KMS-11 (cell line): ENCODE measurements around the gene SERPINA3.

ENCODE experiments used
- H2AFZ ChIP-seq: fragments of 200-600 bp; sonication (generic); 2 replicates; pipeline ENCODE4 v1.6.1; 2016; ENCODE audit warnings: antibody characterized with exemption, mixed run types, low read depth
- H3K27ac ChIP-seq: fragments of 200-600 bp; sonication (generic); 2 replicates; pipeline ENCODE4 v1.6.1; 2016; ENCODE audit warnings: mild to moderate bottlenecking, mixed run types
- H3K27me3 ChIP-seq: fragments of 200-600 bp; sonication (generic); 2 replicates; pipeline ENCODE4 v1.6.1; 2017; ENCODE audit warnings: mild to moderate bottlenecking, low read depth, mixed run types, moderate library complexity; ENCODE audit not compliant: insufficient read depth
- H3K36me3 ChIP-seq: fragments of 200-600 bp; sonication (generic); 2 replicates; pipeline ENCODE4 v1.6.1; 2017; ENCODE audit warnings: mild to moderate bottlenecking, mixed run types; ENCODE audit not compliant: insufficient read depth
- H3K4me1 ChIP-seq: fragments of 200-600 bp; sonication (generic); 2 replicates; pipeline ENCODE4 v1.6.1; 2016; ENCODE audit warnings: mild to moderate bottlenecking, low read depth, mixed run types; ENCODE audit not compliant: poor library complexity, severe bottlenecking
- H3K4me2 ChIP-seq: fragments of 200-600 bp; sonication (generic); 2 replicates; pipeline ENCODE4 v1.7.0; 2016; ENCODE audit warnings: mild to moderate bottlenecking, mixed run types
- H3K4me3 ChIP-seq: fragments of 200-600 bp; sonication (generic); IDR thresholded peaks from 2 replicates; pipeline ENCODE4 v1.6.1; 2017; ENCODE audit warnings: low read depth, low read length, mixed read lengths; ENCODE audit not compliant: insufficient read depth
- H3K79me2 ChIP-seq: fragments of 200-600 bp; sonication (generic); 2 replicates; pipeline ENCODE4 v1.6.1; 2016; ENCODE audit warnings: low read depth, mixed run types; ENCODE audit not compliant: insufficient read depth
- H3K9ac ChIP-seq: fragments of 200-600 bp; sonication (generic); 2 replicates; pipeline ENCODE4 v1.6.1; 2016; ENCODE audit warnings: mild to moderate bottlenecking, mixed run types
- H4K20me1 ChIP-seq: fragments of 200-600 bp; sonication (generic); 2 replicates; pipeline ENCODE4 v1.6.1; 2016; ENCODE audit warnings: mild to moderate bottlenecking, mixed run types; ENCODE audit not compliant: insufficient read depth
- TF ChIP-seq, protein P1 (sequence below): fragments of 200-600 bp; sonication (generic); conservative IDR thresholded peaks from 2 replicates; pipeline ENCODE4 v1.6.1; 2017; ENCODE audit warnings: low read depth, mild to moderate bottlenecking, antibody characterized with exemption, low read length, moderate library complexity, mixed read lengths

SERPINA3 gene

DNA sequence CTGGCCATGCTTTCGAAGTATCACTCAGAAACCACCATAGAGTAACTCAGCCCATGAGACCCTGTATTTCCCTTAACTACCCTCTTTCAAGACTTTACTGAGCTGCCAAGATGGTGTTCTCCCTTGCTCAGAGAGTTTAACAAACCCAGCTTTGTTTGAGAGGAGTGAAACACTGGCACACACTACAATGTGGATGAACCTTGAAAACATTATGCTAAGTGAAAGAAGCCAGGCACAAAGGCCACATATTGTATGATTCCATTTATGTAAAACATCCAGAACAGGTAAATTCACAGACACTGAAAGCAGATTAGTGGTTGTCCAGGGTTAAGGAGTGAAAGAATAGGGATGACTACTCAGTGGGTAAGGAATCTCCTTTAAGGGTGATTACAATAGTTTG lies 18.9 kb downstream of the SERPINA3 start:
- H3K4me2 ChIP-seq = no peak overlapping the region
- no peak overlapping the region for H3K9ac ChIP-seq
- no peak overlapping the region for H2AFZ ChIP-seq
- H3K4me3 ChIP-seq = no peak overlapping the region
- H4K20me1 ChIP-seq = no peaks in the 10 kb centered on the region
- H3K27ac ChIP-seq = no peak overlapping the region
- no peaks in the 10 kb centered on the region for H3K27me3 ChIP-seq
- TF ChIP-seq, protein P1, sequence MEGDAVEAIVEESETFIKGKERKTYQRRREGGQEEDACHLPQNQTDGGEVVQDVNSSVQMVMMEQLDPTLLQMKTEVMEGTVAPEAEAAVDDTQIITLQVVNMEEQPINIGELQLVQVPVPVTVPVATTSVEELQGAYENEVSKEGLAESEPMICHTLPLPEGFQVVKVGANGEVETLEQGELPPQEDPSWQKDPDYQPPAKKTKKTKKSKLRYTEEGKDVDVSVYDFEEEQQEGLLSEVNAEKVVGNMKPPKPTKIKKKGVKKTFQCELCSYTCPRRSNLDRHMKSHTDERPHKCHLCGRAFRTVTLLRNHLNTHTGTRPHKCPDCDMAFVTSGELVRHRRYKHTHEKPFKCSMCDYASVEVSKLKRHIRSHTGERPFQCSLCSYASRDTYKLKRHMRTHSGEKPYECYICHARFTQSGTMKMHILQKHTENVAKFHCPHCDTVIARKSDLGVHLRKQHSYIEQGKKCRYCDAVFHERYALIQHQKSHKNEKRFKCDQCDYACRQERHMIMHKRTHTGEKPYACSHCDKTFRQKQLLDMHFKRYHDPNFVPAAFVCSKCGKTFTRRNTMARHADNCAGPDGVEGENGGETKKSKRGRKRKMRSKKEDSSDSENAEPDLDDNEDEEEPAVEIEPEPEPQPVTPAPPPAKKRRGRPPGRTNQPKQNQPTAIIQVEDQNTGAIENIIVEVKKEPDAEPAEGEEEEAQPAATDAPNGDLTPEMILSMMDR = no peak
- H3K79me2 ChIP-seq = no peaks in the 10 kb centered on the region
- H3K36me3 ChIP-seq = no peaks in the 10 kb centered on the region
- no peaks in the 10 kb centered on the region for H3K4me1 ChIP-seq

DNA sequence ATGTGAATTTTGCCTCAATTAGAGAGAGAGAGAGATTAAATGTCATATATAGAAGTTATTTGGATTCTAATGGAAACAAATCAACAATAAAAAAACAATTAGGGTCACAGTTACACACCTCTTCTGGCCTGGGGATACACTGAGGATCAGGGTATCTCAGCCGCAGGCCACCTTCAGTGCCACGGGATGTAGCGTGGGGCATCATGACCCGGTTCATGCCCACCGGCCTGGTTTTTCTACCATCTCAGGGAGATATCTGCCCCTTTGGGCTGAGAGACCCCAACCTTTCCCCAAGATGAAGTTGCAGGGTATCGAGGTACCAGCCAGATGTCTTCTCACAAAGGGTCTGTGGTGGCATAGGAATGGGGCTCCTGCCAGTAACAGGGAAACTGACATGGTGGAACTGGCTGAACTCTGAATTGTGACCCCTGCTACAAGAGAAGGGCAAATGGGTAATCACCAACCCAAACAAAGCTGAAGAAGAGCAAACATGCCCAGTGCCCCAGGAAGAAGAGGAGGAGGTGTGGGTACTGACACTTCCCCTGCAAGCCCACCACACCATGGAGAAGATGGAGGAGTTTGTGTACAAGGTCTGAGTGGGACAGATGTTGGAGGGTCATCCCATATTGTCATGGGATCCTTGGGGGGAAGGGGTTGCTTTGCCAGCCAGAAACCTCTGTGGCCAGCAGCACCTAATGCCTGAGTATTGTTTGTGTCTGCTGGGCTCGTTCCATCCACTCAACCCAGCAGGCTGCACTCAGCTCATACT lies 19.5 kb downstream of the SERPINA3 start:
- Histone ChIP-seq H3K79me2 (no peaks in the 10 kb centered on the region), H3K9ac (no peak overlapping the region), H3K4me3 (no peak overlapping the region), H2AFZ (no peak overlapping the region), H3K27ac (no peak overlapping the region), H3K4me2 (no peak overlapping the region), H4K20me1 (no peaks in the 10 kb centered on the region), H3K4me1 (no peaks in the 10 kb centered on the region), H3K27me3 (no peaks in the 10 kb centered on the region), H3K36me3 (no peaks in the 10 kb centered on the region)
- TF ChIP-seq, protein P1 = no peak

DNA sequence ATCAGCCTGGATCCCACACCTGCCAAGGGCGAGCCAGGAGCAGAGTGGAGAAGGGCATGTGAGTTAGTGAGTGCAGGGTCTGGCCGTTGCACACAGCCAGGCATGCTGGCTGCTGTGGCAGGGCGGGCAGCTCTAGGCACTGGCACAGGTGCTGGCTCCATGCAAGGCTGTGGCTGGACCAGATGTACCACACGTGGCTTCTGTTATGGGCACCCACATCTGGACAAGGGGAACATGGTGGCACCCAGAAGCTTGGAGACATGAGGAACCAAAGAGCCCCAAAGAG lies 20.1 kb downstream of the SERPINA3 start:
- Histone ChIP-seq H2AFZ (no peak overlapping the region), H3K9ac (no peak overlapping the region), H3K27me3 (no peaks in the 10 kb centered on the region), H3K79me2 (no peaks in the 10 kb centered on the region), H3K4me3 (no peak overlapping the region), H4K20me1 (no peaks in the 10 kb centered on the region), H3K4me2 (no peak overlapping the region), H3K27ac (no peak overlapping the region), H3K36me3 (no peaks in the 10 kb centered on the region), H3K4me1 (no peaks in the 10 kb centered on the region)
- TF ChIP-seq, protein P1 = no peak

DNA sequence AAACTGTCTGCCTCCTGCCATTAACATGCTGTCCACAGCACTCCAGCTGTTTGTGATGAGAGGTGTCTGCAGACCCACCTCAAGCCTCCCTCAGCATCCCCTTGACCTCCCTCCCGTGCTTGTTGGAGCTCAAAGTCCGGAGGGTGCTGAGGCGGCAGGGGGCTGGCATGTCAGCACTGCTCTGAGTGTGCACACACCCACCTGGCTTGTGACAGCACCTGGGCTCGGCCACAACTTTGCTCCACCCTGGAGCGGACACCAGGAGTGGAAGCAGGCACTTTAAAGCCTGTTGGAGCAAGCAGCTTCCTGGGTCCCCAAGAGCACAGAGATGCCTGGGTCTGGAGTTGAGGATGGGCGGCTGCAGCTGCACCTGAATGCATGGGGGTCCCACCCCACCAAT lies 20.9 kb downstream of the SERPINA3 start:
- H3K27ac ChIP-seq = no peak overlapping the region

More for the DNA sequence above, 20.9 kb downstream of the SERPINA3 start:
- no peaks in the 10 kb centered on the region for H3K36me3 ChIP-seq
- H3K4me2 ChIP-seq = no peak overlapping the region
- no peaks in the 10 kb centered on the region for H3K27me3 ChIP-seq
- TF ChIP-seq, protein P1 = no peak
- no peaks in the 10 kb centered on the region for H3K79me2 ChIP-seq
- H2AFZ ChIP-seq = no peak overlapping the region
- H4K20me1 ChIP-seq = no peaks in the 10 kb centered on the region
- no peak overlapping the region for H3K4me3 ChIP-seq
- no peaks in the 10 kb centered on the region for H3K4me1 ChIP-seq
- H3K9ac ChIP-seq = no peak overlapping the region
